Skin of body (tissue), 2 donors: ENCODE results near the gene A1CF. TPM values are rescaled to one million over a fixed set of nuclear protein-coding genes. Genes with fewer than 3 reads are reported as not detected.
"Not testable (repeated sequence)": the region's sequence is repeated elsewhere in the genome, so short reads cannot be mapped to it uniquely, and the experiment has no call there.

Source experiments
- DNase-seq: peaks from one replicate; lab custom pipeline; 2025; lab: John Stamatoyannopoulos, UW
- total RNA-seq: library from RNA; depleted of rRNA; stranded (reverse); fragments of >200 nt; gene quantifications from one replicate; pipeline ENCODE4 v1.2.3, GENCODE V29; 2014

The A1CF gene
- not detected for total RNA-seq

GRCh38 chr10:50885097-50885859 lies at the start of gene A1CF:
TSS of gene A1CF (minus strand) at chr10:50885627. CDS start at chr10:50859940, 25,687 bp downstream.
- no peak for DNase-seq

GRCh38 chr10:50931948-50932431 lies 46.6 kb upstream of the A1CF start:
- no peak for DNase-seq

- DNase-seq, result no peak
These were observed 44.2 kb upstream of the A1CF start for GRCh38 chr10:50929670-50930069.

GRCh38 chr10:50928190-50928552 lies 42.7 kb upstream of the A1CF start:
- DNase-seq, result no peak

GRCh38 chr10:50927522-50928189 lies 42.2 kb upstream of the A1CF start:
- no peak for DNase-seq

- not testable (repeated sequence) for DNase-seq
These were observed 38.0 kb upstream of the A1CF start for GRCh38 chr10:50923471-50923870.

GRCh38 chr10:50919010-50919409 lies 33.6 kb upstream of the A1CF start:
- no peak for DNase-seq

GRCh38 chr10:50918529-50918928 lies 33.1 kb upstream of the A1CF start:
- no peak for DNase-seq

GRCh38 chr10:50917486-50917885 lies 32.1 kb upstream of the A1CF start:
- peak; percentile 16 for DNase-seq

GRCh38 chr10:50909334-50910014 lies 24.0 kb upstream of the A1CF start:
- no peak for DNase-seq

GRCh38 chr10:50908366-50908765 lies 22.9 kb upstream of the A1CF start:
- DNase-seq, result no peak

GRCh38 chr10:50905797-50906196 lies 20.4 kb upstream of the A1CF start:
- DNase-seq, result not testable (repeated sequence)

GRCh38 chr10:50896721-50897120 lies 11.3 kb upstream of the A1CF start:
- no peak for DNase-seq

- no peak for DNase-seq
These were observed 8.9 kb upstream of the A1CF start for GRCh38 chr10:50894312-50894711.

- DNase-seq, result no peak
These were observed 7.0 kb upstream of the A1CF start for GRCh38 chr10:50892467-50892866.

- no peak for DNase-seq
These were observed 1.1 kb downstream of the A1CF start for GRCh38 chr10:50884302-50884701.

GRCh38 chr10:50883629-50884028 lies 1.8 kb downstream of the A1CF start:
- DNase-seq, result no peak

GRCh38 chr10:50882540-50882983 lies 2.9 kb downstream of the A1CF start:
- DNase-seq, result no peak

GRCh38 chr10:50881046-50881445 lies 4.4 kb downstream of the A1CF start:
- not testable (repeated sequence) for DNase-seq

- DNase-seq, result no peak
These were observed 9.0 kb downstream of the A1CF start for GRCh38 chr10:50876429-50876828.

GRCh38 chr10:50874723-50875122 lies 10.7 kb downstream of the A1CF start:
- DNase-seq, result no peak

GRCh38 chr10:50866317-50866716 lies 19.1 kb downstream of the A1CF start:
- DNase-seq, result no peak
